Activated CD4-positive, alpha-beta T cell treated with anti-CD3 and anti-CD28 coated beads for 4 hours (primary cell): ENCODE results near the gene RPLP1.

Experiments
- DNase-seq, 2 donors: peaks; one replicate each; pipeline ENCODE4 v3.0.0-alpha.2; 2020

The RPLP1 gene

DNA sequence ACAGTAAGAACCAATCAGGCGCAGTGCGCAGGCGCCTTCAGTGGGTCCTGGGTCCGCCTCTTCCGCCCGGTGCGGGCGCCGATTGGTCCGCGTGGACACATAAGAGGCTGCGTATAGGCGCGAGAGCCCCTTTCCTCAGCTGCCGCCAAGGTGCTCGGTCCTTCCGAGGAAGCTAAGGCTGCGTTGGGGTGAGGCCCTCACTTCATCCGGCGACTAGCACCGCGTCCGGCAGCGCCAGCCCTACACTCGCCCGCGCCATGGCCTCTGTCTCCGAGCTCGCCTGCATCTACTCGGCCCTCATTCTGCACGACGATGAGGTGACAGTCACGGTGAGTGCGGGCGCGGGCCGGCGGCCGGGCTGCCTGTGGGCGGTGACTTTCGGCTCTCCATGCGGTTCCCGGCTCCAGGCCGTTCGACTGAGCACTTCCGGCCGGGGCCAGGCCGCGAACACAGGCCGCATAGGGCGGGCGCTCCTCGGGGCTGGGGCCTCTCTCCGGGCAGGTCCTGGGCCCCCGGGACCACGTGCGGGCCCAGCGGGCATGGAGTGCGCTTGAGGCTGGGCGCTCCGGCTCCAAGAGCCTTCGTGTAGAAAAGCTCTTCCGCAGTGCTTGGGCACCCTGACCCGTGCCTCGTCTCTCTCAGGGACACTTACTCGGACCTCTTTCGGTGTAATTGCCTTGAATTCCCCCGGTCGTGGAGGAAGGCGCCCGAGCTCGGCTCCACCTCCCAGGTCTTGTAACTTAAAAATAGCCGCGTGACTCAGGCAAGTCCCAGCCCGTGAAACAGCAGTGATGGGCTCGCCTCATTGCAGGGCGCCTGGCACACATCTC lies at the start of gene RPLP1:
Gene RPLP1 (plus strand): TSS at position 127 of the 830 bp plus-strand sequence. CDS start 131 bp downstream, at position 258.
- peak; percentile 94 to 98 for DNase-seq

DNA sequence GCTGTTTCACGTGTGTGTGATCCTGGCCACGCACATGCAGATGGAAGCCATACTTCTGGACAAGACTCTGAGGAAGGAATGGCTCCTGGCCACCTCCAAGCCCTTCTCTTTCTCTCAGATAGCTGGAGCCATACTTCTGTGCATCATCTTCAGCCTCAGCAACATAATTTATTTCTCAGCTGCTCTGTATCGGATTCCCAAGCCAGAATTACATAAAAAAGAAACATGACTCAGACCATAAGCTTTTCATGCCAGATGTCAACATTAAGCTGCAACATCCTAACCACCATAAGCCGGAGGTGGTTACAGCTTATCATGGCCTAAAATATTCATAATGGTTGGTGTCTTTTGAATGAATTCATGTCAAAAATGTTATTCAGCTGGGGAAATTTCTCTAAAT lies 49.0 kb upstream of the RPLP1 start:
- DNase-seq = no peak

DNA sequence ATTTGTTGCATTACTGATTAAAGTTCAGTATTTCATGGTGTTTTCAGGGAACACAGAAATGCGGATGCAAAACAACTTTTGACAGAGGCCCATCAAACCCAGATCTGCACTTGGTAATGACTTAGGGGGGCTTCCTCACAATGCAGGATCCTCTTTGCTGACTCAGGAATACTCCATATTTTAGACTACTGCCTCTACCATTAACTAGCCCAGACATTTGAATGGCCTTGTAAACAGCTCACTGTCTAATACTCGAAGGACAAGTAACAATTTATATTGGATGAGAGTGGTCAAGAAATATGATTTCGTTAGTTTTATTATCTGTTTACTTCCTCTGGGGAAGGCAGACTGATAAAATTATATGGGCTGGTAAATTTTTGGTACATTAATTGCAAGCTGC lies 47.5 kb upstream of the RPLP1 start:
- no peak for DNase-seq

DNA sequence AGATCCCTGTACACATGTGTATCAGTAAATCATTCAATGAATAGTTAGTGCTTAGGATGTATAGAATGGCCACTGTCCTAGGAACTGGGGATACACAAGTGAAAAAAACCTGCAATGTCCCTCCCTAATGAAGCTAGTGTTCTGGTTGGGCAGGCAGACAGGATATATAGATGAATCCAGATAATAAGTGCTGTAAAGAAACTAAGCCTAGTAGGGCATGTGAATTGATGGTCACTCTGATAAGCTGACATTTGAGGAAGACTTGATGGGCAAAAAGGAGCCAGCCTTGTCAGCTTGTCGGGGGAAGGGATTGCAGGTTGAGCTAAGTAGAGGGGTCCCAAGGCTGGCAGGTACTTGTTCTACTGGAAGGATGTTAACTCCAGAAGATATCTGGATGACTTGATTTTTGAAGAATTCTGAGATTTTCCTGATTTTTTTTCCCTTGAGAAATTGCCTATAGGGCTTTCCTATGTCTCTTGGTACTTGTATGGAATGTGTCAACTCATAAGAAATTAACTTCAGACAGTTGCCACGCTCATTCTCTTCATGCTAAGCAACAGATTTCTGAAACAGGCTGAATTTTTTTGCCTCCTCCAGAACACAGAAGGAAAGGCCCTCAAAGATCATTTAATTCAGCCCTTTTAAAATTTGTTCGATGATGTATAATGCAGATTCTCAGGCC lies 44.8 kb upstream of the RPLP1 start:
- DNase-seq = no peak

DNA sequence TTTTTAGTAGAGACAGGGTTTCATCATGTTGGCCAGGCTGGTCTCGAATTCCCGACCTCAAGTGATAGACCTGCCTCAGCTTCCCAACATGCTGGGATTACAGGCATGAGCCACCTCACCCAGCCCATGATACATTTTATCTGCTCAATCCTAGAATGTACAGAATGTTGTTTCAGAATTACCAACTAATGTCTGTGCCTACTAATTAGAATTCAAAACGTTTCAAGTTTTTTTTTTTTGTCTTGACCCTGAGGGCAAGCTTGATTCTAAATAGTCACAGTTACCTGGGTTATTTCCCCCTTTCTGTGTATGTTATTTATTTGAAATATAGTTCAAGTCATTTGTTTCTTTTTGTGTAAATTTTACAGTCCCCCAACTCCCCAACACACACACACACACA lies 43.8 kb upstream of the RPLP1 start:
- no peak for DNase-seq

DNA sequence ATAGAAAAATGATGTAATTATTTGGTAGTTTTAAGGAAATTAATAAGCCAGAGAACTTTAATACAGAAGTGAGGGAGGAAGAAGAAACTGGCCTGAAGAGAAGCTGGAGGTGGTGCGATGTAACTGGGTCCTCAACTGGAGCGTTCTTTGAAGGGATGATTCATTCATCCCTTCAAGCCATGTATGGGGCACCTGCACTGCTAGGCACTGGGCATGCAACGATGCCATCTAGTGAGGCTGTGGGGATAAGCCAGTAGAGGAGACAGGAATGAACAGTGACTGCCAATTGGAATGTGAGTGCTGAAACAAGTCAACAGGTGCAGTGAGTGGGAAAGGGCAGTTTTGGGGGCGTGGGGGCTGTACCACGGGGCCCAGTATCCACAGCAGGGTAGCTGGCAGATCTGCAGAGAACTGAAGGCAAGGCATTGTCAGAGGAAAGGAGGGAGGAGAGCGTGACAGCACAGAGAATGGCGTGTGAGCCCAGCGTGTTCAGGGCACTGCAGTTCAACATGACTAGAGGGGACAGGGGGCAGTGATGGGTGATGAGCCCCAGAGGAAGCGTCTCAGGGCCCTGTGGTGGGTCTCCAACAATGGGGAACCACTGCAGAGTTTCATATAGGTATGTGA lies 42.3 kb upstream of the RPLP1 start:
- DNase-seq = peak; percentile 16 to 22

DNA sequence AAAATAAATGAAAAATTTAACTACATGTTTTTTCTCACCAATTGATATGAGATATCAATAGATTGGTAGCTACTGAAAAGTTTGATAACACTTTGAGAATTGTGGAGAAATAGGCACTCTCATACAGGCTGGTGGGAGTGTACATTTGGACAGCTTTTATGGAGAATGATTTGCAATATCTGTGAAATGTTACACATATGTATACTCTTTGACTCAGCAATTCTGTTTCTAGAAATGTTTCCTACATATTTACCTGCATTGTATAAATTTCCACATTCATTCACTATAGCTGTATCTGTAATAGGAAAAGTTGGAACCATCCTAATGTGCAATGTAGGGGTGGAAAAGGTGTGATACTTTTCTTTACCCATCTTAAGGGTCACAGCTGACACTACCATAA lies 40.3 kb upstream of the RPLP1 start:
- DNase-seq = no peak

DNA sequence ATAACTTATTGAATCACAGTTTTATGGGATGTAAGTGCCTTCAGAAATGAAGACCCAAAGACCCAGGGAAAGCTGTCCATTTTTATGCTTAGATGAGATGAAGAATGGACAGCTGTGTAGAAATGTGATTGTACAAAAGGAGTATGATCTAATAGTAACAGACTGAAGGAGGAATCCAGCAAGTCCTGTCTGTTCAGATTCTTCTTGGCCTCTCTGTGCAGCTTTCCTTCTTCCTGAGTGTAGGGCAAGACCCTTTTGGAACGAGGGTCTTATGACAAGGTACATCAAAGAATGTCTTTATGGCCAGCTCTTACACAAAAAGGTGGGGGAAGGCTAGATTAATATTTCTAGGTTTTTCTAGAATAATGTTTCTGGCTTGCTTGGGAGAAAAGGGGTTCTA lies 39.9 kb upstream of the RPLP1 start:
- DNase-seq = no peak

DNA sequence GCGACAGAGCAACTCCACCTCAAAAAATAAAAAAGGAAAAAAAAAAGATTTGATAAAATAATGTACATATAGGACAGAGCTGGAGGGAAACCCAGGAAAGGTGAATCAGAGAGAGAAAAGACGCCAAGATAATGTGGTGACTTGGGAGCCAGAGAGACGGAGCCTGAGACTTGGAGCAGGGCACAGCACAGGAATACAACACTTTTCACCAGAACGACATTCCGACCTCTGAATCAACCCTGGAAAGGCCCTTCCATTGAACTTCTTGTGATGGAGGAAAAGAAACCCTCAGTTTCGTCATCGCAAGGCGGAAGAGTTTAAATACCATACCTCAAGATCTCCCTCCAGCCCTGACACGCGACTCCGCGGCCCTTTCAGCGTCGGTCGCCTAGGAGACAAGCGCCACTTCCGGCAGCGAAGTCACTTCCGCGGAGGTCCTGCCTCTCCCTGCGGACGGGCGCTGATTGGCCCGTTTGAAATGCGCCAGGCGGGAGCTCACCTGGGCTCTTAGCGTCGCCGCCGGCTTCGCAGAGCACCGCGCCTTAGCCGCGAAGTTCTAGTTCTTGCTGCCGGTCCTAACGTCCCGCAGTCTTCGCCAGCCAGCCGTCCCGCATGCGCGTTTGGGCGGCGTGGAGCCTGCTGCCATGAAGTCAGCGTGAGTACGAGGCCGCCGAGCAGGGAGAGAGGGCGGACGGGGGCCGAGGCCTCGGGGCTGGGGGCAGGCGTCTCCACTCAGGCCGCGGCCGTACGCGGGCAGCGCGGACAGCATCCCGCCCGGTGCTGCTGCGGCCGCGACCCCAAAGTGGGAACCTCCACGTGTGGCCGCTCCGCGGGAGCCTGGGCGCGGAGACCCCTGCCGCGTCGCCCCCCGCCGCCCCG lies 38.6 kb upstream of the RPLP1 start, which contains the start of gene KIF23:
Gene KIF23 (plus strand): TSS at position 528 of the 879 bp plus-strand sequence. CDS start 117 bp downstream, at position 645.
- DNase-seq = peak; percentile 89 to 92

DNA sequence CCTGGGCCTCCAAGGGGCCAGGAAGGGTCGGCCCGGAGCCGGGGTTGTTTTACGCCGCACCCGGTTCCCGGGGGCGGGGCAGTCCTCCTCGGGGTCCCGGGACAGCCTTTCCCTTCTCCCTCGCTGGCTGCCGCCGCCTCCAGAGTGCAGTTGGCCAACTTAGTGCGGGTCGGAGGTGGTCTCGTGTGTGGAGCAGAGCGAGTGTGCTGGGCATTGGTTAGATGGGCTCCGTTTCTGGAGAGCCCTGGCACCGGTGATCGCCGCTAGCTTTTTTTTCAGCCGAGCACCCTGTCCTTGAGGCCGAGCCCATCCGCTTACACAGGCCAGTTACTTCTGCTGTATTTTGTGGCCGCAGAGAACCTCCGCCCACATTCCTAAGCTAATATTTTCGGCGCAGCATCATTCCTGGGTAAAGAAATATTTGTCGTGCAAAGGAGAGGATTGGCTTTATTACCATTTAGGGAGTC lies 37.9 kb upstream of the RPLP1 start:
- DNase-seq = peak in 1 of 2 donors; percentile 8

DNA sequence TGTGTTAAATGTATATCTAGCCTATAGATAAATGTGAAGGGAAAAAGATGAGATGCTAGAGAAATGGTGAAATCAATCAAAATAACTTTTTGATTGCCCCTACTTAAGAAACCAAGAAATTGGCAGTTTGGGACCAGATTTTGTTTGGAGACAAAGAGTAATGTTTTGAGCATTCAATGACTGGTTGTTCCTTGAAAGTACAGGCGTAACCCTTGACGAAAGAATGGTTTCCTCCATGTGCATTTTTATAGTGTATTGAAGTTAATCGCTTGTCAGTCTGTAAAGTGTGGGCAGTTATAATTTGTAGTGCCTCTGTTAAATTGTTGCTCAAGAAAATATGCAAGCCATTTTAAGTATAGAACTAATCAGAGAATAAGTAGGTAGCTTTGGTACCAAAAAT lies 37.2 kb upstream of the RPLP1 start:
- DNase-seq = no peak

DNA sequence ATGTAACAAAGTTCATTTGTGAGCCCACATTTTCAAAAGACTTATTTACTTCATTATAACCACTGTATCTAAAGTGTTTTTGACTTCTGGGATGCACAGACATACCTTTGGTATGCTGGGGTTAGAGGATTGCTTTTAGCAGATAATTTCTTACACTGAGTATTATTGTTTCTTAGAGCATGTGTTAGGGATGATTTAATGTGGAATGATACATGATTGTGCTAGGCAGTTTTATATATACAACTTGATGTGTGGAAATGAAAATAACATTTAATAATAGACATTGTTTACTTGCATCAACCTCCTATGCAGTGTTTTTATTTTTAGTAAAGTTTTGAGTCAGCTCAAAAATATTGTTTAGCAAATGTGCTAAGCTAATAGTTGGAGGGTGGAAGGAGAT lies 35.0 kb upstream of the RPLP1 start:
- DNase-seq = no peak

DNA sequence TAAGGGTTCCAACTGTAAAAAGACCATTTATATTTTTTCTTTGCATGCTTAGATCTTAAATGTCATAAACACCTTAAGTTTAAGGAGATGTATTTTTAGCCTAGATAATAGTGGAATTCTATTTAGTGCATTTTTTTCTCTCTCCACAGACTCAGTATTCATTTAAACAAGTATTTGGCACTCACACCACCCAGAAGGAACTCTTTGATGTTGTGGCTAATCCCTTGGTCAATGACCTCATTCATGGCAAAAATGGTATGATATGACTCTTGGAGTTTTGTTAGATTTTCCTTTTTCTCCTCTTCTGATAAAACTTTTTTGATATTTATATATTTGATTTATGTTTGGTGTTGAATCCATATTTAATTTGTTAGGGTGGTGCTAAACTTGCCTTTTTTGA lies 31.1 kb upstream of the RPLP1 start:
- no peak for DNase-seq

DNA sequence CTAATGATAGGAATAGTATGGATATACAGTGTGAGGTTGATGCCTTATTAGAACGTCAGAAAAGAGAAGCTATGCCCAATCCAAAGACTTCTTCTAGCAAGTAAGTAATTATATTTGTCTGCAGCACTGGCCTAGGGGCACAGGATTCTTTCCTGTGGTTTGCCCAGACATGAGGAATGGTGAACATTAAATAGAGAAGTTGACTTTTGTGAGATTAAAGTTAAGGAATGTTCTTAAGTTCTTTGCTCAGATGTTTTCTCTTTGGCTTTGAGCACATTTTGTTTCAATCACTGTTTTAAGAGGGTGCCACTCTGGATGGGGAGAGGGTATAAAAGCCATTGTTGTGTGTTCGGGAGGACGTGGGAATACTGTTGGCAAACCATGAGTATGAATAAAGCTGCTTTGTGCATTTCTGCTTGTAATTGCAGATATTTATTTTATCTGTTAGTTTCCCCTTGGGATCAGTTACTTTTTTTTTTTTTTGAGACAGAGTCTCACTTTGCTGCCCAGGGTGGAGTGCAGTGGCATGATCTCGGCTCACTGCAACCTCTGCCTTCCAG lies 30.2 kb upstream of the RPLP1 start:
- no peak for DNase-seq

DNA sequence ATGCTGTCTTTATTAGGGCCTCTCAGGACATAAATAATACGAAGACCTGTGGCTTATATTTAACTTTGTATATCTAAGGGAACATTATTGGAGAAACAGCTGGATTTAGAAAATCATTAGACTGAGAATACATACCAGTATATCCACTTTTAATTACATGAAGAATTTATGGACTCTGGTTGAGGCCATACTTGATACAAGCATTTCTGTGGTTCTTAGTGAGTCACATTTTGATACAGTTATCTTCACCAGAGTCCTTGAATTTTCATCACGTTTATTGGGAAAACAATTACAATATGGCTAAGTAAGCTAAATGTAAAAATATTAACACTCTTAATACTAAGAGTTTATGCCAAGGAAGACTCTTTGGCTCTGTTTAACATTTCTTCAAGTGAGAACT lies 28.6 kb upstream of the RPLP1 start:
- DNase-seq = no peak

DNA sequence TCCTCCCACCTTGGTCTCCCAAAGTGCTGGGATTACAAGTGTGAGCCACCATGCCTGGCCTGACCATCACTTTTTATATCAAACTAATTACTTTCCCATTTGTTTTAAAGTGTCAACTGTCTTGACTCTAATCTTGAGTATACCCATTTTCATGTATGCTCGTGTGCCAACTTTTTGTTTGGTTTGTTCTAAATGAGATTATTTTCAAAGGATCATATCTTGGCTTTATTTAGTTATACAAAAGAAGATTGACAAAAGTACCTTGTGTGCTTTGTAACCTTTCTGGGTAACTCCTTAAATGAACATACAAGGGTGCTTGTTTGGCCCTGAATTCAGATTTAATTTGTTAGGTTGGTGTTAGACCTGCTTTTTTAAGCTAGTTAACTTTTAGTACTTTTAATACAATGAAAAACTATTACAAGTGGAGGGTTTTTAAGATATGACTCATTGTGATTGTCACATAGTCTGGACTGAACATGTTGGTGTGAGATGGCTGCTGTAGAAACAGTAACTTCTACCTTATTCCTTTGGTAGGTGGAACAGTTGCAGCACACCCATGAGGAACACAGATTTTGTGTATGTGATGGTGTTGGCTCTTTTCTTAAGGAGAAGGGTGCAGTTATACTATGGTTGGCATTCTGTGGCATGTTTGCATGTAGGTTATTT lies 27.7 kb upstream of the RPLP1 start:
- DNase-seq = no peak

DNA sequence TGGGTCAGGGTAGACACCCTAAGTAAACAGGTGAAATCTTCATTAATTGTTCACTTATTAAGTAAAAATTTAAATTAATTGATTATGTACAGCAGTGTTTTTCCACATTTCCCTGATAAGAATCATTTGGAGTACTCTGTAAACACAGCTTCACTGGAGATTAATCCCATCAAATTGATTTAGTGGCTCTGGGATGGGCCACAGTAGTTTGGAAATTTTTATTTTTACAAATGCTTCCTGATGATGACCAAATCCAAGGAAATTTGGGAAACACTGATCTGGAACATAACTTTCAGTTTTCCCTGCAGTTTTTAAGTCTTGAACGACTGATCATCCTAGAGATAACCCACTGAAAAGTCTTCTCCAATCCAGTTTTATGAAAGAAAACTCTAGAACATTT lies 18.8 kb upstream of the RPLP1 start:
- no peak for DNase-seq

DNA sequence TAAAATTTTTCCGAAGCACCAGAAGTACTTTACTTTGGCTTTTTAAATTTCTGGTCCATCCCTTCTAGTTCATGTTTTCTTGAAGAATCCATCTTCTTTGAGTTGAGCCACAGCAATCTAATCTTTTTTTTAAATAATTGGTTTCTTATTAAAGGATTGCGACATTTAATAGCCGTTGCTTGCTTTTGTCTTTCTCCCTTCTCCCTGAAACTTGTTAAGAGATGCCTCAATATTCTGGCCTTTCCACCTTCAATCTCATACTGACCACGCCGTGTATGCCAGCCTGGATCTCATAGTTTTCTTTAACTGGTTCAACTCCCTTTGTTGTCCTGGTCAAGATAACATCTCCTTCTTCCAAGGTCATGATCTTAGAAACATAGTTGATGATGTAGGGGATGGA lies 18.4 kb upstream of the RPLP1 start:
- no peak for DNase-seq

DNA sequence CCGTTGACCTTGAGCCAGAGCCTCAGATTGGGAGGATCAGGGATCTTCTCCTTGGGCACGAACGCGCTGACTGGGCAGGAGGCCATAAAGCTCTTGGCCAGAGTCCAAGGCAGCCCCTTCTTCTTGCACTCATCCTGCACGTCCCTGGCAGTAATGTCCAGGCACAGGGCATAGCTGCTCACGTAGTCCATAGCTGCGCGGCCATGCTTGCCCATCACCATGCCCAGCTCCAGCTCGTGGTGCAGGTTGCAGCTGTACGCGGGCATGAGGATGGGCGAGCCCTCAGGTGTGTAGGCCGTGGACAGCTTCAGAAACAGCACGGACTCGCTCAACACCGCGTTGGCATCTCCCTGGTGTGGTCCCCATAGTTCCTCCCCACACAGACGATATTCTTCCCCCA lies 17.9 kb upstream of the RPLP1 start:
- DNase-seq = no peak

DNA sequence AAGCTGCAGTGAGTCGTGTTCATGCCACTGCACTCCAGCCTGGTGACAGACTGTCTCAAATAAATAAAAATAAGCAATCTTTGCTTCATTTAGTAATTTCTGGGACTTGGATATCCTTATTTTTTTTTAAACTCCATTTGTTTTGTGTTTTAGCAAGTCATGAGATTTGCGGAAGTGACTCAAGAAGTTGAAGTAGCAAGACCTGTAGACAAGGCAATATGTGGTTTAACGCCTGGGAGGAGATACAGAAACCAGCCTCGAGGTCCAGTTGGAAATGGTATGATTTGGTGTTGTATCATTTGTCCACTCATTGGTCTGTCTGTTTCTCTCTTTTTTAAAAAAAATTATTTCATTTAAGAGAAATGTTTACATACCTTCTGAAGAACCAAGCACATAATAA lies 16.6 kb upstream of the RPLP1 start:
- DNase-seq = no peak

DNA sequence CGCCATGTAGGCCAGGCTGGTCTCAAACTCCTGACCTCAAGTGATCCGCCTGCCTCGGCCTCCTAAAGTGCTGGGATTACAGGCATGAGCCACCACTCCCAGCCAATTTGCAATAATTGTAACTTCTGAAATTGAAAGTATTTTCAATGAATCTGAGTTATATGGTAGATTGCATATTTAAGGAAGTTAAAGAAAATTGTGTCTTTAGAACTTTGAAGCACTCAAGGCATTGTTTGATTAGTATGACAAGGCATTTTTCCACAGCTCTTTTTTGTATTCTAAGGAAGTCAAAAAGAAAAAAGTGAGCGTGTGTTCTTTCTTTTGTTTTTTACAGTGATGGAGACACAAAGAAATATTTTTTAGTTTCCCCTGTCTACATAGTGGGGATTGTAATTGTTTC lies 15.7 kb upstream of the RPLP1 start:
- no peak for DNase-seq

DNA sequence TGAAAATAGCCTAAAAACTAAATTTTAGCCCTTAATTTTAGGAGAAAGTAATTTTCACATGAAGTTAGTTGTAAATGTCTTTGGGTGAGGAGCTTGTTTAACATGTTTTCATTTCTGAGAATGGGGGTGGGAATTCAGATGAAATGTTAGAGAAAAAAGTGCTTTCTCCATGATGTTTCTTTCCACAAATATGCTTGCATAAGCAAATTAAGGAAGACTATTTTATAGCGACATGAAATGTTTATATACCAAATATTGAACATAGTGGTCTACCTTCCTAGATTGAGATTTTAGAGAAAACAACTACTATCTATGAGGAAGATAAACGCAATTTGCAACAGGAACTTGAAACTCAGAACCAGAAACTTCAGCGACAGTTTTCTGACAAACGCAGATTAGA lies 13.0 kb upstream of the RPLP1 start:
- no peak for DNase-seq
